Activated naive CD4-positive, alpha-beta T cell treated with Interleukin-2 at 50 U/mL for 16 hours (primary cell): Measurements from ENCODE around the gene XPNPEP1.
A peak's percentile ranks its signal among the peaks of the same experiment; 100 is the strongest.

Source experiments
- DNase-seq: peaks from one replicate; pipeline ENCODE4 v3.0.0-alpha.2; 2020

XPNPEP1 gene

DNA sequence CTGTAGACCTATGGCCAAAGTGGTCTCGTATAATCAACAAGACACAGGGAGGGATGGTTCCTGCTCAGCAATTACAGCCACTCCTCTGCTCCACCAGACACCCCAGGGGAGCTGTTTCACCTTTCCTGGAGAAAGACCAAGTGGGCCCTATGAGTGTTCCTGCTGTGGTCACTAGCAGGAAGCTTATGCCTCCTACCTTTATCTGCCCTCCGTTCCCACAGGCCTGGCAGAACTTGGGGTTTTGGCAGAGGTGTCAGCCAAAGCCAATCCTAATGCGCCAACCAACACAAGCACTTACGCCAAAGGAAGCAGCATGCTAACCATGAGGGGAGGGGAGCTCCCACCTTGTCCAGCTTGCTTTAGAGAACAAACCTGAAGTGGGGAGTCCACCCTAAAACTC is 31.2 kb downstream of the XPNPEP1 start:
- no peak for DNase-seq

DNA sequence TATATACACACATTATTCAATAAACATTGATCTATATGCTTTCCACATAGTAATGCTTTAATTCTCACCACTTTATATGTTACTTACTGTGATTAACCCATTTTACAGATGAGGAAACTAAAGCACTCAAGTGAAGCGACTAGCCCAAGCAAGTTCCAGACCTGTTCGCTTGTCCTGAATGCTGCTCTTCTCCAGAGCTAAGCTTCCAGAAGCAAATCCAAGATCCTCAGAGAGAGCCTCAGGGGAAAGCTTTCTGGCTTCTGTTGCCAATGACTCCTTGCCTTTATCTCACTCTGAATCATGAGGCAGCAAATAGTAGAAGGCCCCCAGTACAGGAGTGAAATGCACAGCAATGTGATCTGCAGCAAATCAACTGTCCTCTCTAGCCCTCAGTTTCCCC is 32.2 kb downstream of the XPNPEP1 start:
- no peak for DNase-seq

DNA sequence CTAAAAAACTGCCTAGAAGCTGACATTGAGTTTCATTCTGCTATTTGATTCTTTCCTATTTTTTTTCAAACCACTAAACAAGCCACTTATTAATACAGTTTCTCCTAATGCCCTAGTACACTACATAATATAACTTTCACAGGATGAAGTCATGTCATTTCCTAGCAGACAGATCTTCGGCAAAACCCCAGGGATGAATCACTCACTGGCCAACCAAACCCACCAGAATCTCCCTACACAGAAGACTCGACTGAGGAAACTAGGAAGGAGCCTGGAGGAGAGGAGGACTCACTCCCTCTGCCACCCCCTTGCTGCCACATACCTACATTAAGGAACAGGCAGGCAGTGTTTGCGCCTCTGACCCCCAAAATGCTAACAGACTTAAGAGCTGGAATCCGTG is 33.4 kb downstream of the XPNPEP1 start:
- no peak for DNase-seq

- DNase-seq, result no peak
Measured at GRCh38 chr10:109887776-109888175, 35.5 kb downstream of the XPNPEP1 start.

- DNase-seq, result no peak
Measured at GRCh38 chr10:109887243-109887642, 36.1 kb downstream of the XPNPEP1 start.

DNA sequence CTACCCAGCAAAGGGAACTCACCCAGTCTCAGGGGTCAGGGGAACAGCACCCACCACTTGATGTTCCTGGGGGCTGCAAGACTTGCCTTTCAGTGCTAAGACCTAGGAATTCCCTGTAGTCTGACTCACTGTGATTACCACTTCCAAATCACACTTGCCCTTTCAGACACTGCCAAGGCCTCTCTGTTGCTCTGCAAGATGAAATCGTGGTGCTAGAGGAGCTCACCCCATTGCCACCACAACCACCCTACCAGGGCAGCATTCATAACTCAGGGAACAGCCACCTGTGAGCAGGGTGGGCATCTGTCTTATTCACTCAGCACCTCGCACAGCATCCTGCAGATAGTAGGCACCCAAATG is 36.5 kb downstream of the XPNPEP1 start:
- DNase-seq, result no peak

- no peak for DNase-seq
Measured at GRCh38 chr10:109886037-109886780, 37.1 kb downstream of the XPNPEP1 start.

DNA sequence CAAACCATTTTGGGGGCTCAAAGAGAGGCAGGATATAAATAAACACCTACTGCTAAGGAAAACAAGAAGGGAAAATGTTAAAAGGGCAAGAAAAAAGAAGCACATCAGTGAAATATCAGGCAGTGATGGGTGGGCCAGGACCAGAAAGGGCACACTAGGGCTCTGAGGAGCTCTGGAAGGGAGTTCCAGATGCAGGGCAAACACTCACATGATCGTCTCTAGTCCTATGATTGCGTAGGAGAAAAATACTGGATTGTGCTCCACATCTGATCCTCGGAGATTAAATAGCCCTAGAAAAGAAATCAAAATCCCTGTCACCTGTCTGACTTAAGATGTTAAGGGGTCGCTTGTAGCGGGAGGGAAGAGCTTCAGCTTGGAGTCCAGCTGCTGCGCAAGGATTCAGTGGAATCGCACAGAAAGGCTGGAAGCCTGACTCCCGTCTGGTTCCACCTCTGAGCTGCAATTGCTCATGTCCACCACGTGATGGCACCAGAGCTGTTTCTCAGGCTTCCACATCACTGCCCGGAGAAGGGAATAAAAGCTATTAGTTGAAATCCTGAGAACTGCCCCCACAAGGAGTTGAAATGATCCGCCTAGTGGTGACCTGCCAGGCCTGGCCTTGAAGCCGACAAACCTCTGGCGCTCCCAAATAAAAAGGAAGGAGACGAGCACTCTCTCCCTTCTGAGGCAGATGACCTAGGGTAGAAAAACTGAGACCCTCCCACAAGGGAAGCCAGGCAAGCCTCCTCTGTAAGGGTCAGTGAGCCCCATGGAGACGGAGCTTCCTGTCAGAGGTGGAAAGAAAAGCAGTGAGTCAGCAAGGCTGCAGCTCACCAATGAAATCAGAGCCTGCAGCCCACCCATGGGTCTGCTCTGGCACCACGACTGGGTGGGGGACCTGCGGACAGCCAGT is 39.2 kb downstream of the XPNPEP1 start:
- peak; percentile 58 for DNase-seq

- DNase-seq, result no peak
Measured at GRCh38 chr10:109882251-109883057, 40.9 kb downstream of the XPNPEP1 start.

DNA sequence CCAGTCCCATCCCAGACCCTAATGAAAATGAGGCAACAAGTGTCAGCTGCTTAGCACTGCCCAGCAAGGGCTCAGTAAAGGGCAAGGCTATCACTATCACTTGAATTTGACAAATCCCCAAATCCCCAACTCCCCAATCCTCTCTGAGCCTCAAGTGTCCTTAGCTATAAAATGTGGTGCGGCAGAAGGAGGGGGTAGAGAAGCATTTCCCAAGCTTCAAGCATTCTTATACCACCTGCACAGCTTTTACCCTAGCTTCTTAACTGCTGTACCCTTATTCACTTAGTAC is 41.6 kb downstream of the XPNPEP1 start:
- no peak for DNase-seq

DNA sequence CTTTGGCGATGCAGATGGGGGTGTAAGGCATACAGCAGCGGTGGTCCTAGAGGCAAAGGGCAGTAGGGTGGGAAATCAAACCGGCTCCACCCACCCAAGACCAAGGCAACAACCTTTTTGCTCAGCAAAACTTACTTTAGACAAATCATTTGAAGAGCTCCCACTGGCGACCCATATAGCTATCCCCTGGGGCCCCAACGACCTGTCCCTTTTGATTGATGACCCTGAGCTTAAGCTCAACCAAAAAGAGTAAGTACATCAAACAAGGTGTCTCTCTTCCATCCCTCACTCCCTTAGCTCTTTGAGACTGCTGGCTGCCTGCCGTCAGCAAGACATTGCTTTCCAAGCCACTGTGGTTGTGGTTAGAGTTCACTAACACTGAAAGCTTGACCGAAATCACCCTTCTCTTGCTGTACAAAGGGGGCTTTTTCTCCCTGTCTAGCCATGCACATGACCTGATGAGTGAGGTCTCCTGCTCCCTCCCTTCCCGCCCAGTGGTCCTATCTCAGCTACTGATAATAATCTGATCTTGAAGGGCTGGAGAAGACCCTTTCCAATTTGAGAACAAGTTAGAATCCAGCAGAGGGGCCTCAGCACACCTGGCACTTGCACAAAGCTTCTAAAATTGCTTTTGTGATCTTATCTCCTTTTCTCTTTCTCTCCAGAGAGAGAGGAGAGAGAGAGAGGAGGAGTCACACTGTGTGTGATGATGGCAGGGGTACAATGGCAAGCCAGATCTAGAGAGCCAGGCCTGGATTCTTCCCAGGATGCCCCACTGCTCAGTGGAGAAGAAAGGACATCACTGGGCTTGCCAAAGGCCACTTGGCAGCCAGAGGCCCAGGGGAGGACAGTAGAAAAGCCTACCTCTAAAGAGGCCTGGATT is 42.2 kb downstream of the XPNPEP1 start:
- no peak for DNase-seq

DNA sequence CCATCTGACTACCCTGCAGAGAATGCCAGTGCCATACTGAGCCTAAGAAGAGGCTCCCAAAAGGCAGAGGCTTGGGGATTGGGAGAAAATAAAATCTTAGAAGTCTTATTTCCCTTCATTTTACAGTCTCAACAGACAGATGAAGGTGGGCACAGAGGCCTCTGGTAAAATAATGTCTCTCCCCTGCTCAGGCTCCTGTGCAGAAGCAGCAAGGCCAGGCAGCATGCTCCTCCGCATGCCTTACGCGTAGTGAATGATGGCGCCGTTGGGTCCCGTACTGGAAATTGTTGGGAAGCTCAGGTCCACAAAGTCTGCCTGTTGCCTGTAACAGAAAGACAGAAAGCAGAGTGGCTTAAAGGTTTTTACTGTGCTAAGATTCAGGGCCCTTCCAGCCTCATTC is 45.8 kb downstream of the XPNPEP1 start:
- no peak for DNase-seq

- no peak for DNase-seq
Measured at GRCh38 chr10:109875828-109876821, 47.2 kb downstream of the XPNPEP1 start.

- no peak for DNase-seq
Measured at GRCh38 chr10:109875151-109875568, 48.2 kb downstream of the XPNPEP1 start.

DNA sequence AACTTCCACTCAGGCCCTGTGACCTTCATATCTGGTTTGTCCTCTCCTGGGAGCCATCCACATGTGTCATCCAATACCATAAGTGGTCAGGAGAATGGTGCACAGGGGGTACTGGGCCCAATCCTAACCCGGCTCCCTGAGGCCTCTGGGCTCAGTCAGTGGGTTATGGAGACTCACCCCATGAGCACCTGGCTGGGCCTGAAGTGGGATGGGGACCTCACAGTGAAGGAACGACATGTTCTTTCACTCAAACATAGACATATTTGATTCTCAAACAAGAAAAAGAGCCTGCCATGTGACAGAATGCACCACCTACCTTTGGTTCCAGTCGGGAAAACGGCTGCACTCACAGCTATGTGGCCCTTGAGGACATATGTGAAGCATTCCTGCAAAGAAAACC is 51.8 kb downstream of the XPNPEP1 start:
- DNase-seq, result no peak

DNA sequence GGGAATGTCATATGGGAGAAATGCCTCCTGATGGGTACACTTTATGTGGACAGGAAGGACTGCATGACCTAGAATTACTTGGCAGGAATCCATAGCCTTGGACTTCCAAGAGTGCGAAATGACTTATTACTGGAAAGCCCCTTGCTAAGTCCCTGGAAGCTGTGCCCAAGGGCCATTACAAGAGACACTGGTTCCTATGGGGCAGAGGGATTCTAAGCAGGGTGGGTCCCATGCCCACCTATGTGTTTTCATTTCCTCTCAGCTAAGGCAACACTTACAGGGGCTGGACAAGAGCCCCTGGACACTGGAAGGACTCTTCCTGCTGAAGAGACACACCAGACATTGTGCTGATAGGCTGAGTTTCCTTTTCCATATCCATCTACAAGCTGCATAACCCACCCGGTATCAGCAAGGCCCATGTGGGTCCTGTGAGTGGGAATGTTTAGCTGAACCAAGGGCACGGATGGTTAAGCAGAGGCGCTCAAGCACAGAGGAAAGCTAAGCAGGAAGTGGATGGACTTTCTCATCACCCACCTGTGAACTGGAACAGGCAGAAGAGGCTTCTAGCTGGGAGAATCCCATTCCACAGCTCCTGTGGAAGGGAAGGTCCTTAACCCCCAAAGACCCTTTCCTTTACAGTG is 56.2 kb downstream of the XPNPEP1 start:
- DNase-seq, result no peak

DNA sequence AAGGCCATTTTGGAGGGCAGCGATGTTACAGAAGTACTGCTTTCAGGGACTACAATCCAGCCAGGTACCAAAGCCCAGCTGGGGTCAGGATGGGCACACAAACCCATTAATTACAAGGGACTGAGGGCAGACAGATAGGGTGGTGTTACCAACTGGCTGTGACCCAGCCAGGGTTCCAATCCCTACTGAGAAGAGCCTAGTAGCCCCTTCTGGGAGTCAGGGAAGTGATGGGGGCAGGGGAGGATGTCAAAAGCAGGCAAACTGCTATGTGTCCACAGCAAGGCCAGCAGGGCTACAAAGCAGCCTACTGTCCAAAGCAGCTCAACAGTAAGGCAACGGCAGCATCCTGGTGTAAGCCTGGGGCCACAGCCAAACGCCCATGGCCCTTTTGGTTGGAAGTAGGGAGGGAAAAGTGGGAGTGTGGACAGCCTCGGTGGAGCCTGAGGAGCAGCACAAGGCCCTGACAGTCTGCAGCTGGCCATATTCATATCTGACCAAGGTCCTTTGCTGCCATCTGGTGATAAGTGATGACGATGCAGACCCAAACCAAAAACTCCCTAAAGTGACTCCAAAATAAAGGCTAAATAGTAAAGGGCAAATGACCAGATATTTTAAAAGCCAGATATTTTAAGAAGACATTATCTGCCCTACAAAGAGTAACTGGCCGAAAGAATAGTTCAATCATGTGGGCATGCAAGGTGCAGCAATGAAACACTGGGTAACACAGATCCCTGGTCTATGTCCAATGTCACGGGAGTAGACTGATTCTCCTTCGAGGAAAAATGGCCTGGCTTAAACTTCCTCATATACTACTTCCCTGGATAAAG is 56.9 kb downstream of the XPNPEP1 start:
- no peak for DNase-seq

GRCh38 chr10:109863775-109864174 is 59.5 kb downstream of the XPNPEP1 start:
- DNase-seq, result no peak

- no peak for DNase-seq
Measured at GRCh38 chr10:109862738-109863137, 60.6 kb downstream of the XPNPEP1 start.

DNA sequence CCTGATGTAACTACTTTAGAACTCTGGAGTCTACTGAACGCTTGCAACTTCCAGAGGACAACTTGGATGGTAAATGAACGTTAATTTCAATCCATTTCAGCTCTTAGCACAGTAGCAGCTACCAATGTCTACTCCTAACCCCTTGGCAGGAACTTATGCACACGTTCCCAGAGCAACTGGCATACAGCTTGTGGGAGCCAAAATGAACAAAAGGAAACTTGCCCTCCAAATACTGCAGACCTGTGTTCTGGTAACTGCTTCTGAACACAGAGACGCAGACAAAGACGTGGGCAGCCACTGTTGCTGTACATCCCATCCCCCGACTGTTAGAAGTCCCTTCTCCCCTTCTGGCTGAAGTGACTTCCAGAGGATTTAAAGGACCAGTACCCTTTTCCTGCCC is 61.3 kb downstream of the XPNPEP1 start:
- DNase-seq, result no peak
